Right ventricle myocardium superior (tissue), 1 donor: ENCODE results near the gene PLA2G4F. TPM values are rescaled to one million over a fixed set of nuclear protein-coding genes. Genes with fewer than 3 reads are reported as not detected.

Experiments used
- ATAC-seq: fragments of 200-7000 bp; cut with Tn5 transposase; one replicate; pipeline ENCODE4 v1.9.1; 2020; ENCODE audit warnings: mild to moderate bottlenecking; ENCODE audit not compliant: poor library complexity
- DNase-seq: peaks from one replicate; pipeline ENCODE4 v3.0.0-alpha.2; 2020
- intact Hi-C: fragments of 100-400 bp; cut with DNase I; formaldehyde crosslinking; loops from one replicate; pipeline ENCODE4 v1.11.2; 2022
- total RNA-seq: library from RNA; stranded (reverse); fragmentation: NEBNext Ultra II Directional; extraction: Animal tissue kit (Norgen Biotek cat#: 25700); gene quantifications from one replicate; pipeline ENCODE4 v1.2.1, GENCODE V29; 2021
- donor health status: DM: no; HTN: yes; CAD: no; lungs with severe emphysema.

PLA2G4F gene
- total RNA-seq, 1 donor from 2014 or later = 4.6 TPM

GRCh38 chr15:42151736-42152135 lies 4.7 kb downstream of the PLA2G4F start:
- intact Hi-C loops = no loop called here
- ATAC-seq = peak; percentile 3
- DNase-seq = no peak

DNA sequence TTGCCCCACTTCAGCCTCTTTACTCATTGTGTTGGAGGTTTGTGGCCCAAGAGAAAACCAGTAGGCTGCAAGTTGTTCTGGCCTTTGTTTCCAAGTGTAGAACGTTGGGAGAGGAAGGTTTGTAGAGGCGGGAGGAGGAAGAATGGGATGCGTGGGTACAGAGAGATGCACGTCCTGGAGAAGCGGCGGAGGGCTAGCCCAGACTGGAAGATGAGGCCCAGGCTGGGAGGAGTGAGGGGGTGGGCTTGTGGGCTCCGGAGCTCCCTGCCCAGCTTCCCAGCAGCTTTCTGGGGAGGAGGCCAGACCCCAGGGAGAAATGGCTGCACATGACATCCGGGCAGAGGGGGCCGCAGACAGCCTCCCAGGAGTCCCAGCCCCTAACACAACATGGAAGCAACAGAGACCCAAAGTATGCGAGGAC lies 5.3 kb downstream of the PLA2G4F start:
- intact Hi-C loops = no loop called here
- ATAC-seq = no peak
- DNase-seq = no peak

DNA sequence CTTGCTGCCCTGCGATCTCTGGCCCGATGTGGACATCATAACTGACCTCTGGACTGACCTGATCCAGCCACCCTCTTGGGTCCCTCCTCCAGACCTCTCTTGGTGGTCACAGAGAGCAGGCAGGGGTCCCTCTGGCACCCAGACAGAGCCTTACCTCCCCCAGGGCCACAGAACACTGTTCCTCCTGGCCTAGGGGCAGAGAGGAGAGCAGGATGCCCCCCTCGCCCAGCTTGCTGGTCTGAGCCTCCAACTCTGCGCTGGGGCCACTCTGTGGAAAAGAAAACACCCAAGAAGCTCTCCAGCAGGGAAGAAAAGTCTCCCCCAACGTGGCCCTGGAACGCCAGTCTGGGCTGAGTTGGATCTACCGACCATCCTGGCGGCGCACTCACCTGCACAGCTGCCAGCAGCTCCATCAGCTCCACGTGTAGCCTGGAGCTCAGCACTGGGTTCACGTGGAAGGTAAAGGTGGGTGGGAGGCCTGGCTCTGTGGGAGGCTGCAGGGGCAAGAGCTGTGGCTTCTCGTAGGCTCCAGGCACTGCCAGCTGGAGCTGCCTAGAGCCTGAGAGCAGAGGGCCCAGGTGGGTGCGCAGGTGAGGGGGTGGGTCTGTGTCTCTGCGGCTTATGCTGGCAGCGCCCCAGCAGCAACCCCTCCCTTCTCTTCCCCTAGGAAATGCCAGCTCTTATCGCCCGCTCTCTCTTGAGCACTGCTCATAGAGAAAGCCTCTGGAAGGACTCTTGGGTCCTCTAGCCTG lies 6.0 kb downstream of the PLA2G4F start:
- ATAC-seq (no peak), DNase-seq (no peak)
- intact Hi-C loops = no loop called here

DNA sequence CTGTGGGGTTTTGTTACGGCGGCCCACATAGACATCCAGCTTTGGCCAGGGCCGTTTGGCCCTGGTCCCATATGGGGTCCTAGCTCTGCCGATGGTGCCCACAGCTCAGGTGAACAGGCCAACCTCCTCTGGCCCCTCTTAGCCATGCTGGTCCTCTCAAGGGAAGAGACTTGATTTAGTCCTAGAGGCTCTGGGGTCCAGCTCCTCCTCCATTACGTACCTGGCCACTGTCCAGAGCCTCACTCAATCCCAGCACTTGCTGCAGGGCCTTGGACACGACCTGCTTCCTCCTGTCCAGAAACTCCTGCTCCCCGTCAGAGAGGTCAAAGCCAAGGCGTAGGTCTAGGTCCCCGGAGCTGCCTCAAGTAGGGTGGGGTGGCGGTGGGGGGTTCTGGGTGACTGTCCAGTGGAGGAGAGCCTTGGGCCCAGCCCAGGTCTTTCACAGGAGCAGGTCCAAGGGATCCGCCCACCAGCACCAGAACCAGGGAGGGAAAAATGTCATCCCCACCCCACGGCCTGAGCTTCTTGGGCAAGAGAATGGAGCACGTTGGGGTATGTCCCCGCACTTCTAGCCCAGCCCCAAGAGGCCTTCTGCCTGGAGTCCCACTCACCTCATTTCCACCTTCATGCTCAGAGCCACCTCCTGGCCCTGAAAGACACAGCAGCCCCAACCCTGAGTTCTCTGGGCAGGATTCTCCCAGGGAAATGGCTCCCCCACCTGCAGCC lies 6.8 kb downstream of the PLA2G4F start:
- ATAC-seq = no peak
- intact Hi-C loops = no loop called here

DNA sequence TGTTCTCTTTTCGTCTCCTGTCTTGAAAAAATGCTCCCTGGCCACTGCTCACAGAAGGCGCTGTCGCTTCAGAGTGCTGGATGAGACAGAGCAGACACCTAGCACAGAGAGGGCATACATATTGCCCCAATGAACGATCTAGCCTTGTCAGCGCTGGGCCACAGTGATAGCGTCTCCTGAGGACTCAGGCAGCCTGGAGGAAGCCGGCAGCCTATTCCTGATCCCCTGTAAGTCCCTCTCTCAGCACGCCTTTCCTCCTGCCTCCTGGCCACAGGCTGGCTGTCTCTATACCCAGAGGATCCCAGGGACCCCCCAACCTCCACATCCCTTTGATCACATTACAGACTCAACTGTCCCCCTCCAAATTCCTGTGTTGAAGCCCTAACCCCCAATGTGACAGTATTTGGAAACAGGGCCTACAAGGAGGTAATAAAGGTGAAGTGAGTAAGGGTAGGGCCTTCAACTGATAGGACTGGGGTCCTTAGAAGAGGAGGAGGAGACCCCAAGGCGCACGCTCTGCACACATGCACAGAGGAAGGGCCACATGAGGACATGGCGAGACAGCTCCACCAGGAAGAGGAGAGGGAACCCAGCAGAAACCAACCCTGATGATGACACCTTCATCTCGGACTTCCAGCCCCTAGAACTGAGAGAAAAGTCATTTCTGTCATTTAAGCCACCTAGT lies 7.5 kb downstream of the PLA2G4F start:
- intact Hi-C loops = no loop called here
- ATAC-seq (peak; percentile 42), DNase-seq (peak; percentile 45)

More for the DNA sequence above, 6.8 kb downstream of the PLA2G4F start:
- DNase-seq = no peak

DNA sequence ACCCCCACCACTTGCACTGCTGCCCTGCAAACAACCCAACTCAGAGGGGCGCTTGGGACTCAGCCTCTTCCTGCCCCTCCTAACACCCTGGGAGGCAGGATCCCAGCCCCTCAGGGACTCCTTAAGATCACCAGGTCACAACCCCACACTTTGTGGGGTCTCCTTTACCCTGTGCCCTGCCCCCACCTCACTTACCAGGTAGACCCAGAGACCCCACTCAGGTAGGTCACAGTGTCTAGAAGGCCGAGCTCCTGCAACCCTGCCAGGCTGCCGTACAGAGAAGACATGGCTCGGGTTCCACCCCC lies 9.1 kb downstream of the PLA2G4F start:
- ATAC-seq (no peak), DNase-seq (no peak)
- intact Hi-C loops = no loop called here

DNA sequence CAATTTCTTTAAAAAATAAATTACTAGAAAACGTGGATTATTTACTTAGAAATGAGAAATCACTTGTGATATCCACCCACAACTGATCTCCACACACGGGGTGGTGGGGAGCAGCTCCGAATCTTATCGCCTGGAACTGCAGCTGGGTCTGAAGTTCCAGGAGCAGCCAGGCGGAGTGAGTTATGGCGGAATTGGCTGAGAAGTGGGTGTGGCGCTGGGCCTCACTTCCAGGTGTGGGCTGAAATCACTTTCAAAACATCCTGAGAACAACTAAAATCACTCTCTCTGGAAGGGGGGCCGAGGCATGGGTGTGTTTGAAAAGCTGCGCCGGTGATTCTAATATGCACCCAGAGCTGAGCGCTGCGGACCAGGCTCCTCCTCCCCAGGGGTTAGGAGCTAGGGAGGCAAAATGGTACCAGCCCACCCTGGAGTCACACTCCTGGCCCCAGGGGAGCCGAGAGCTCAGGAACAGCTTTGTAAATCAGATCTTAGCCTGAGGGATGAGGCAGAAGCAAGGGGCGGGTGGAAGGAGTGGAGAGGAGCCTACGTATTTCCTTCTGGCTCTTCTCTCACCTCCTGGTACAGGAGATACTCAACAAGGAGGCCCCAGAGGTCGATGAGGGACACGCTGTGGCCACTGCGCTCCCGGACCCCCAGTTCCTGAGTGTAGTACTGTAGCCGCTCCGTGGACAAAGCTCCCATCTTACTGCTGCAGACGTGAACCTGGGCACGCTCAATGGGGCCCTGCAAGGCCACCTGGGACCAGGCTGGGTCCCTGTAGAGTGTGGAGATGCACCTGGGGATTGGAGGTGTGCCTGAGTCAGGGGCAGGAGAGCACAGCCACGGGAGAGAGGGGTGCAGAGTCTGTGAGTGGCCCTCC lies 9.6 kb downstream of the PLA2G4F start:
- ATAC-seq (no peak), DNase-seq (no peak)
- intact Hi-C loops = no loop called here

GRCh38 chr15:42145546-42146455 lies 10.6 kb downstream of the PLA2G4F start:
- ATAC-seq (no peak), DNase-seq (no peak)
- intact Hi-C loops = no loop called here

DNA sequence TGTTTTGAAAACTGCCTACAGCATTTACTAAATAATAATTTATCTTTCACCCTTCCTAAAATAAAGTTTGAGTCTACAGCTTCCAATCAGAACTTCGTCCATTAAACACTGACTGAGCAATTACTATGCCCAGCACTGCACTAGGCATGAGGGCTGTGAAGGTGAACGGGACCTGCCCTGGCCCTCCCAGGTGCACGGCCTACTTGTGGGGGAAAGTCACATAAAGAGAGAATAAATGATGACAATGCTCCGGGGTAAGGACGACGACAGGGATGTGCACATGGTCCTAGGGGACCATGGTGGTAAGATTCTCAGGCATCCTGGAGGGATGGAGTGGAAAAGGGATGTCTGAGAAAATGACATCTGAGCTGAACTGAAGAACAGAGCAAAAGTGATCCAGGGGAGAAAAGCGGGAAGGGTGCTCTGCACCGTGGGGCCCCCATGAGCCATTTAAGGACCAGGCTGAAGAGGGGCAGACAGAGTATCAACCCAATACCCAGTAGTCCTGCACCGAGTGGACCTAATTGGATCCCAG lies 11.5 kb downstream of the PLA2G4F start:
- ATAC-seq = no peak

DNA sequence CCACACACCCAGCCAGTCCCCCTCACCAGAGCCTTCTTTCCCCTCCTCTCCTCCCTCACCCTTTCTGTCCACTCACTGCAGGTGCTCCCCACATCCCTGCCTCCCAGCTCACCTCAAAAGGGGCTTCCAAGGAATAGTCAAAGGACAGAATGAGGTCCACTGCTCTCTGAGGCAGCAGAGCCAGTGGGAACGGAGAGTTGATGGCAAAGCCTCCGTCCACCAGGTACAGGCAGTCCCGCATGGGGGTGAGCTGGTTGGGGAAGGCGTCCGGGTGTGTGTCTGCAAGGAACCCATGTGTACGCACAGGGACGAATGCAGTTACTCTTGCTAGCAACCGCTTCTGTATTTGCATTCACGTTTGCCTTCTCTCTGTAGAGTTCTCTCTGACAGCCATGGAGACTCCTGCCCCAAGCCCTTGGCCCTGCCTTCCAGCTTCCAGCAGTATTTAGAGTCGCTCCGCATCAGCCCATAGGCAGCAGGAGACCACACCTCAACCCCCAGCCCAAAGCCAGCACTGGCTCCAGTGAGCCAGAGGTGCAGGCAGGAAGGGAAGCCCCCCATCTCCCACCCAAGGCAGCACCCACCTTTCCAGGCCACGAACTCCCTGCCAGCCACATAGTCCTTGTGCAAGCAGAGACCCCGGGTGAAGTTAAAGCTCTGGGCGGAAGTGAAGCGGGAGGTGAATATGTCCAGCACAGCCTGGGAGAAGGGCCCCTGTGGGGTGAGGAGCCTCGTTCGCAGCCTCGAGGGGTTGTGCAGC lies 12.4 kb downstream of the PLA2G4F start:
- DNase-seq (no peak), ATAC-seq (no peak)
- intact Hi-C loops = no loop called here

More for the DNA sequence above, 11.5 kb downstream of the PLA2G4F start:
- intact Hi-C loops = no loop called here
- no peak for DNase-seq

DNA sequence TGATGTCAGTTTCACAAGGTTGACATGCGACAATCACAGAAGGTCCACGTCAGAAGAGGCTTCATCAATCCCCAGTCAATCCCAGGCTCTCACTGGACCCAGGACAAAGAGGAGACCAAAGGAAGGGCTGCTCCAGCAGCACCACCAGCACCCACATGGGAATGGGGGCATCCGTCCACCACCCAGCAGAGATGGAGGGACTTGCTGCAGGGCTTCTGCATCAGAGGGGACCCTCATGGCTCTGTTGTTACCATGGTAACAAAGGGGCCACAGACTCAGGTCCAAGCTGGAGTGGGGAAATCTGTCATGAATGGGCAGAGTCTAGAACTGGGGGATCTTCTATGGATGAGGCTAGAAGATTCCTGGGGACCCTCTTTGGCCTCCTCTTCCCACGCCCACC lies 13.1 kb downstream of the PLA2G4F start:
- ATAC-seq = no peak
- intact Hi-C loops = no loop called here
- no peak for DNase-seq

- DNase-seq (no peak), ATAC-seq (no peak)
- intact Hi-C loops = no loop called here
Measured at GRCh38 chr15:42141795-42142667, 14.4 kb downstream of the PLA2G4F start.

- no peak for DNase-seq
- intact Hi-C loops = no loop called here
Measured at GRCh38 chr15:42141246-42141645, 15.2 kb downstream of the PLA2G4F start.

DNA sequence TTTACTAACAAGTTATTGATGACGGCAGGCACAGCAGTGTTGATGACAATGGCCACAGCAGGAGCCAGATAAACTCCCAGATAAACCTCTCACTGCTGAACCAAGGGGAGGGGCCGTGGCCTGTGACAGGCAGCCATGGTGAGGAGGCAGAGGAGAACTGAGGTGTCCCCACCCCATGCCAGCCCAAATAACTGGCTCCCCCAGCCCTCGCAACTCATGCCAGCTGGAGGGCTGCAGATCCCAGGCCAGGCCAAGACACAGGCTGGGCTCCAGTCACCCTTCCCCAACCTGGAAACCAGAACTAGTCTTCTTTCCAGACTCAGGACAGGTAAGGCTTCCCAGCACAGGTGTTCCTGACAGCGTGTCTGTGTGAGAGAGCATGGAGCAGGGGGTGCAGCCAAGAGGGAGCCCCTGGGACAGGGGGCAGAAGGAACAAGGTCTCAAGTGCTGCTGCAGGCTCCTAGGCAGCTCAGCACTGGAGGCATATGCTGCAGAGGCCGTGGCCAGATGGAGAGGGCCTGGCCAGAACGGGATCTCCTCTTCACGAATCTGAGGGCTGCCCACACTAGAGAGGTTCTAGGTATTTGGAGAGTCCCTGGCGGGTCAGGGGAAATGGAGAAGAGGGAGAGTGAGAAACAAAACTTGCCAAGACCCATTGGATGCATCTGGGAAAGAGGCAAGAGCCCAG lies 15.9 kb downstream of the PLA2G4F start:
- no peak for ATAC-seq
- intact Hi-C loops = no loop called here
- DNase-seq = no peak

More at GRCh38 chr15:42141246-42141645, 15.2 kb downstream of the PLA2G4F start:
- ATAC-seq = no peak

- no peak for DNase-seq
- ATAC-seq = no peak
- intact Hi-C loops = loop anchor here (5.0 kb wide), 1 partner anchor 152 kb away; no protein-coding TSS in a partner anchor
Measured at GRCh38 chr15:42139596-42139995, 16.8 kb downstream of the PLA2G4F start.
